ENCODE measurements around the gene TRIO.
A peak's percentile ranks its signal among the peaks of the same experiment; 100 is the strongest.

Gene TRIO

DNA sequence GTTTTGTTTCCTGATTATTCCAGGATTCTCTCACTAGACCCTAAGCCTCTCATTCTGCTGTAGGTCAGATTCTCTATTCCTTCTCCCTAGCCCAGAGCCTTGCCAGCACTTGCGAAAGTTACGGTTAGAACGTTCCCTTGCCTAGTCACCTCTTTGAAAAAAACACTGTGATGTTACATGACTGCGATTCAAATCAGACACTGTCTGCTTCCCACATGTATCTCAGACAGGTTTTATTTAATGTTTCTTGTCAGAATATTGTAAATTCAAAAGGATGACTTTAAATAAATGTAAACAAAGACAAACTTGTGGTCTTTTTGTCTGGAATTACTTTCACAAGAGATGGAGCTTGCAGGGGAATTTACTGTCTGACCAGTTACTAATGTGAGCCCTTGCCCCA lies 322.0 kb downstream of the TRIO start:
- Histone ChIP-seq H4K12ac (ENCODE audit: low read depth, low read length) (no peak overlapping the region), H3K27me3 (ENCODE audit: insufficient read depth, low read length) (no peaks in the 10 kb centered on the region), H3K36me3 (ENCODE audit: control insufficient read depth in 1 of 2, insufficient read depth in 2 of 2, low read length in 2 of 2) (peaks cover 39 to 56% of the 10 kb centered on the region in 2 experiments), H3K9me3 (ENCODE audit: insufficient read depth, low read depth, low read length) (no peaks in the 10 kb centered on the region), H3K18ac (ENCODE audit: low read length) (no peak overlapping the region), H3K79me2 (ENCODE audit: control insufficient read depth, insufficient read depth, low read length, poor library complexity) (no peaks in the 10 kb centered on the region), H2BK12ac (ENCODE audit: low read length) (no peak overlapping the region), H4K8ac (ENCODE audit: low read depth, low read length) (no peak overlapping the region), H2AK5ac (ENCODE audit: low read length) (no peak overlapping the region), H3K4me1 (ENCODE audit: control insufficient read depth in 1 of 2, insufficient read depth in 2 of 2, low read length in 2 of 2) (no peaks in the 10 kb centered on the region), H2BK120ac (ENCODE audit: insufficient read depth, low read length, poor library complexity) (no peak overlapping the region), H3K4me3 (ENCODE audit: low read depth, low read length) (no peak overlapping the region), H4K91ac (ENCODE audit: low read depth, low read length) (no peak overlapping the region), H2AFZ (ENCODE audit: insufficient read depth, low read length, poor library complexity) (no peak overlapping the region), H3K79me1 (ENCODE audit: low read length) (no peaks in the 10 kb centered on the region), H3K14ac (ENCODE audit: low read length) (no peak overlapping the region), H3K4me2 (ENCODE audit: low read length) (no peak overlapping the region), H2BK5ac (ENCODE audit: low read depth, low read length, poor library complexity) (no peak overlapping the region), H3K9ac (ENCODE audit: low read length) (no peak overlapping the region), H3K23ac (ENCODE audit: low read length) (no peak overlapping the region), H3K4ac (ENCODE audit: low read depth, low read length) (no peak overlapping the region), H3K27ac (ENCODE audit: low read depth, low read length) (no peak overlapping the region)
- no CpG with 5 or more reads among the region's 4 CpGs for WGBS (ENCODE audit: extremely low coverage, insufficient coverage, insufficient read length)
- no peak for DNase-seq

DNA sequence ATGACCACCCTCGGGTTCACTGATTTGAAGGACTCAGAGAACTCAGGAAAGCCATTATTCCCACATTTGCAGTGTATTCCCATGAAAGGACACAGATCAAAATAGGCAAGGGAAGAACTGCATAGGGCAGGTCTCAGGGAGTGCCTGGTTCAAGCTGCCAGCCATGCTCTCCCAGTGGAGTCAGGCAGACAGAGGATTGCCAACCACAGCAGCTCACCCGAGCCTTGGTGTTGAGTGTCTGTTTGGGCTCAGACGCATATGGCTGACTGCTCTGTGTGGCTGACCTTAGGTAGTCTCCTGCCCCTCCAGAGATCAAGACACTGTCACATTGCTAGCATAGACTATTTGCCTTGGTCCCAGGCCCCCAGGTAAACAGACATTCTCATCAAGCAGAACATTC lies 322.6 kb downstream of the TRIO start:
- no peaks in the 10 kb centered on the region for H3K4me1 ChIP-seq (ENCODE audit: control insufficient read depth in 1 of 2, insufficient read depth in 2 of 2, low read length in 2 of 2)
- WGBS (ENCODE audit: extremely low coverage, insufficient coverage, insufficient read length) = no CpG with 5 or more reads among the region's 3 CpGs
- H2AK5ac ChIP-seq (ENCODE audit: low read length) = no peak overlapping the region
- no peak overlapping the region for H4K8ac ChIP-seq (ENCODE audit: low read depth, low read length)
- no peak overlapping the region for H2AFZ ChIP-seq (ENCODE audit: insufficient read depth, low read length, poor library complexity)
- no peak overlapping the region for H4K12ac ChIP-seq (ENCODE audit: low read depth, low read length)
- H3K4ac ChIP-seq (ENCODE audit: low read depth, low read length) = no peak overlapping the region
- H3K79me1 ChIP-seq (ENCODE audit: low read length) = no peaks in the 10 kb centered on the region
- H3K36me3 ChIP-seq (ENCODE audit: control insufficient read depth in 1 of 2, insufficient read depth in 2 of 2, low read length in 2 of 2) = peaks cover 37 to 53% of the 10 kb centered on the region in 2 experiments
- no peak for DNase-seq
- no peak overlapping the region for H2BK120ac ChIP-seq (ENCODE audit: insufficient read depth, low read length, poor library complexity)
- H3K4me2 ChIP-seq (ENCODE audit: low read length) = no peak overlapping the region
- H3K27me3 ChIP-seq (ENCODE audit: insufficient read depth, low read length) = no peaks in the 10 kb centered on the region
- H3K9ac ChIP-seq (ENCODE audit: low read length) = peak overlapping the region; percentile 3
- H3K9me3 ChIP-seq (ENCODE audit: insufficient read depth, low read depth, low read length) = no peaks in the 10 kb centered on the region
- no peak overlapping the region for H2BK5ac ChIP-seq (ENCODE audit: low read depth, low read length, poor library complexity)
- no peaks in the 10 kb centered on the region for H3K79me2 ChIP-seq (ENCODE audit: control insufficient read depth, insufficient read depth, low read length, poor library complexity)
- H3K18ac ChIP-seq (ENCODE audit: low read length) = no peak overlapping the region
- H3K14ac ChIP-seq (ENCODE audit: low read length) = no peak overlapping the region
- no peak overlapping the region for H4K91ac ChIP-seq (ENCODE audit: low read depth, low read length)
- no peak overlapping the region for H2BK12ac ChIP-seq (ENCODE audit: low read length)
- H3K4me3 ChIP-seq (ENCODE audit: low read depth, low read length) = no peak overlapping the region
- no peak overlapping the region for H3K27ac ChIP-seq (ENCODE audit: low read depth, low read length)
- no peak overlapping the region for H3K23ac ChIP-seq (ENCODE audit: low read length)

DNA sequence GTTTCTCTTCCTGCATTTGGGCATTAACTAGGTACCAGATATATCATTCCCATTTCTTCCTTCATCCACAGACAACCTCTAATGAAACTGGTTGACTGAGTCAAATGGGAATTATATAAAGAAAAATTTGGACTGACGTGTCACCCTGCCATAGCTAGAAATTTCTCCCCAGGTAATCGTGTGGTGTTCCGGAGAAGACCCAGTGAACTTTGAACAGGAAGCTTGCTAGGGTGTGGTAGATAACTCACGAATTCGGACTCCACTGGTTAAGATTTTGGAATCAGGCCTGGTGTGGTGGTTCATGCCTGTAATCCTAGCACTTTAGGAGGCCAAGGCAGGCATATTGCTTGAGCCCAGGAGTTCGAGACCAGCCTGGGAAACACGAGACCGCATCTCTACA lies 324.1 kb downstream of the TRIO start:
- Histone ChIP-seq H3K14ac (ENCODE audit: low read length) (no peak overlapping the region), H4K91ac (ENCODE audit: low read depth, low read length) (no peak overlapping the region), H3K4ac (ENCODE audit: low read depth, low read length) (no peak overlapping the region), H3K4me2 (ENCODE audit: low read length) (no peak overlapping the region), H2BK5ac (ENCODE audit: low read depth, low read length, poor library complexity) (no peak overlapping the region), H3K27me3 (ENCODE audit: insufficient read depth, low read length) (no peaks in the 10 kb centered on the region), H4K8ac (ENCODE audit: low read depth, low read length) (no peak overlapping the region), H3K4me3 (ENCODE audit: low read depth, low read length) (no peak overlapping the region), H3K23ac (ENCODE audit: low read length) (no peak overlapping the region), H3K36me3 (ENCODE audit: control insufficient read depth in 1 of 2, insufficient read depth in 2 of 2, low read length in 2 of 2) (peaks cover 32 to 48% of the 10 kb centered on the region in 2 experiments), H2BK120ac (ENCODE audit: insufficient read depth, low read length, poor library complexity) (no peak overlapping the region), H3K27ac (ENCODE audit: low read depth, low read length) (no peak overlapping the region), H3K79me1 (ENCODE audit: low read length) (no peaks in the 10 kb centered on the region), H3K4me1 (ENCODE audit: control insufficient read depth in 1 of 2, insufficient read depth in 2 of 2, low read length in 2 of 2) (no peaks in the 10 kb centered on the region), H2AK5ac (ENCODE audit: low read length) (no peak overlapping the region), H3K79me2 (ENCODE audit: control insufficient read depth, insufficient read depth, low read length, poor library complexity) (no peaks in the 10 kb centered on the region), H4K12ac (ENCODE audit: low read depth, low read length) (no peak overlapping the region), H3K18ac (ENCODE audit: low read length) (no peak overlapping the region), H3K9me3 (ENCODE audit: insufficient read depth, low read depth, low read length) (no peaks in the 10 kb centered on the region), H2BK12ac (ENCODE audit: low read length) (no peak overlapping the region), H2AFZ (ENCODE audit: insufficient read depth, low read length, poor library complexity) (no peak overlapping the region), H3K9ac (ENCODE audit: low read length) (no peak overlapping the region)
- no peak for DNase-seq
- no CpG with 5 or more reads among the region's 8 CpGs for WGBS (ENCODE audit: extremely low coverage, insufficient coverage, insufficient read length)

GRCh38 chr5:14467886-14468285 lies 324.7 kb downstream of the TRIO start:
- peaks cover 29 to 43% of the 10 kb centered on the region in 2 experiments for H3K36me3 ChIP-seq (ENCODE audit: control insufficient read depth in 1 of 2, insufficient read depth in 2 of 2, low read length in 2 of 2)
- no peak overlapping the region for H3K4me2 ChIP-seq (ENCODE audit: low read length)
- no peak overlapping the region for H2BK120ac ChIP-seq (ENCODE audit: insufficient read depth, low read length, poor library complexity)
- H2BK12ac ChIP-seq (ENCODE audit: low read length) = no peak overlapping the region
- no peaks in the 10 kb centered on the region for H3K79me2 ChIP-seq (ENCODE audit: control insufficient read depth, insufficient read depth, low read length, poor library complexity)
- no peak overlapping the region for H3K18ac ChIP-seq (ENCODE audit: low read length)
- no peak overlapping the region for H2AK5ac ChIP-seq (ENCODE audit: low read length)
- H4K8ac ChIP-seq (ENCODE audit: low read depth, low read length) = no peak overlapping the region
- no peak overlapping the region for H3K23ac ChIP-seq (ENCODE audit: low read length)
- H2BK5ac ChIP-seq (ENCODE audit: low read depth, low read length, poor library complexity) = no peak overlapping the region
- DNase-seq = no peak
- H2AFZ ChIP-seq (ENCODE audit: insufficient read depth, low read length, poor library complexity) = no peak overlapping the region
- H3K4me1 ChIP-seq (ENCODE audit: control insufficient read depth in 1 of 2, insufficient read depth in 2 of 2, low read length in 2 of 2) = no peaks in the 10 kb centered on the region
- no peak overlapping the region for H4K91ac ChIP-seq (ENCODE audit: low read depth, low read length)
- no peak overlapping the region for H4K12ac ChIP-seq (ENCODE audit: low read depth, low read length)
- no peak overlapping the region for H3K27ac ChIP-seq (ENCODE audit: low read depth, low read length)
- H3K14ac ChIP-seq (ENCODE audit: low read length) = no peak overlapping the region
- no peaks in the 10 kb centered on the region for H3K27me3 ChIP-seq (ENCODE audit: insufficient read depth, low read length)
- no peak overlapping the region for H3K4ac ChIP-seq (ENCODE audit: low read depth, low read length)
- no peaks in the 10 kb centered on the region for H3K9me3 ChIP-seq (ENCODE audit: insufficient read depth, low read depth, low read length)
- no peak overlapping the region for H3K9ac ChIP-seq (ENCODE audit: low read length)
- no peak overlapping the region for H3K4me3 ChIP-seq (ENCODE audit: low read depth, low read length)
- WGBS (ENCODE audit: extremely low coverage, insufficient coverage, insufficient read length) = no CpG with 5 or more reads among the region's 5 CpGs
- no peaks in the 10 kb centered on the region for H3K79me1 ChIP-seq (ENCODE audit: low read length)

All from trophoblast cell (in vitro differentiated cells and primary cell).